HCT116 (cell line): ENCODE data around the gene GMPR2. TPM values are rescaled to one million over a fixed set of nuclear protein-coding genes. Genes with fewer than 3 reads are reported as not detected.

Experiments
- ATAC-seq: fragments of 200-7000 bp; cut with Tn5 transposase; 2 replicates; pipeline ENCODE4 v1.9.1; 2020; ENCODE audit warnings: mild to moderate bottlenecking, moderate library complexity
- BruUV-seq: library from RNA; stranded (reverse); fragments of 400-500 nt; replicated peaks from 2 replicates; lab custom pipeline; 2021; lab: Mats Ljungman, UMichigan
- CTCF ChIA-PET: fragments of 300-600 bp; sonication (Branson Sonifier 250); formaldehyde crosslinking; loops from one replicate; lab custom pipeline; 2021; ENCODE audit warnings: antibody characterized with exemption; lab: Charles Lee
- POLR2A ChIA-PET: fragments of 300-600, 350-600 bp; sonication (Branson Sonifier 250); formaldehyde crosslinking; loops from one replicate; lab custom pipeline; 2021; ENCODE audit warnings: antibody characterized with exemption; lab: Charles Lee
- RAD21 ChIA-PET, 2 experiments: fragments of 300-600 bp; sonication (Branson Sonifier 250); formaldehyde crosslinking; loops; one replicate each; lab custom pipeline; 2023; ENCODE audit warnings: low total read pairs in 2 of 2; ENCODE audit not compliant: uncharacterized antibody in 2 of 2, unreplicated experiment in 2 of 2, low non-redundant PET in 1 of 2; lab: Charles Lee
- DNase-seq: peaks from one replicate; pipeline ENCODE4 v3.0.0-alpha.2; 2010; ENCODE audit warnings: low read depth, low spot score
- H2AFZ ChIP-seq: fragments of 200-600 bp; shearing (Covaris generic), sonication (generic); 2 replicates; pipeline ENCODE4 v1.6.1; 2017; ENCODE audit warnings: low read depth, mixed run types, mixed read lengths, antibody characterized with exemption, low read length; ENCODE audit not compliant: poor library complexity, severe bottlenecking
- H3K27ac ChIP-seq: 2 replicates; pipeline ENCODE4 v1.5.1; 2012; ENCODE audit warnings: low read depth, low read length
- H3K27me3 ChIP-seq: fragments of 200-600 bp; sonication (generic); 2 replicates; pipeline ENCODE4 v1.6.1; 2016; ENCODE audit warnings: mixed run types, low read length, mixed read lengths; ENCODE audit not compliant: insufficient read depth
- H3K36me3 ChIP-seq, 2 experiments: fragments of 200-500 bp in 1 of 2; fragments of 200-600 bp in 1 of 2; sonication (Bioruptor generic) in 1 of 2; sonication (generic) in 1 of 2; 2 replicates each; pipeline versions ENCODE4 v1.5.1 to v1.6.1; 2014 to 2016; ENCODE audit warnings: low read length in 2 of 2, inconsistent platforms in 1 of 2, mixed read lengths in 1 of 2, mixed run types in 1 of 2; ENCODE audit not compliant: insufficient read depth in 2 of 2, control insufficient read depth in 1 of 2
- H3K4me1 ChIP-seq, 2 experiments: fragments of 200-600 bp in 1 of 2; sonication (generic) in 1 of 2; 2 replicates each; pipeline versions ENCODE4 v1.5.1 to v1.6.1; 2012 to 2017; ENCODE audit warnings: low read length in 2 of 2, inconsistent platforms in 1 of 2, mild to moderate bottlenecking in 1 of 2, mixed read lengths in 1 of 2, mixed run types in 1 of 2, moderate library complexity in 1 of 2; ENCODE audit not compliant: insufficient read depth in 2 of 2, control insufficient read depth in 1 of 2
- H3K4me2 ChIP-seq: fragments of 200-600 bp; sonication (generic); 2 replicates; pipeline ENCODE4 v1.6.1; 2017; ENCODE audit warnings: mixed run types, low read length, mixed read lengths
- H3K4me3 ChIP-seq, 2 experiments: fragments of 200-600 bp in 1 of 2; sonication (generic) in 1 of 2; replicated peaks in 1 of 2; 2 replicates each; pipeline ENCODE4 v1.5.1; 2011 to 2016; ENCODE audit warnings: low read length in 2 of 2, control low read depth in 1 of 2, low read depth in 1 of 2, mild to moderate bottlenecking in 1 of 2, mixed read lengths in 1 of 2, mixed run types in 1 of 2
- H3K79me2 ChIP-seq: fragments of 200-600 bp; sonication (generic); 2 replicates; pipeline ENCODE4 v1.6.1; 2017; ENCODE audit warnings: mild to moderate bottlenecking, mixed run types, low read length, moderate library complexity, mixed read lengths; ENCODE audit not compliant: insufficient read depth
- H3K9ac ChIP-seq: fragments of 200-600 bp; sonication (generic); 2 replicates; pipeline ENCODE4 v1.6.1; 2016; ENCODE audit warnings: low read length, mixed read lengths
- H3K9me2 ChIP-seq: fragments of 200-600 bp; sonication (generic), shearing (Covaris generic); 2 replicates; pipeline ENCODE4 v1.6.1; 2017; ENCODE audit warnings: mixed run types, mild to moderate bottlenecking, moderate library complexity; ENCODE audit not compliant: insufficient read depth
- H3K9me3 ChIP-seq, 2 experiments: fragments of 200-500 bp in 1 of 2; fragments of 200-600 bp in 1 of 2; sonication (Bioruptor generic) in 1 of 2; sonication (generic) in 1 of 2; 2 replicates each; pipeline ENCODE4 v1.6.1; 2014 to 2017; ENCODE audit warnings: low read length in 2 of 2, mixed read lengths in 2 of 2, inconsistent platforms in 1 of 2, low read depth in 1 of 2, mild to moderate bottlenecking in 1 of 2, mixed run types in 1 of 2, moderate library complexity in 1 of 2; ENCODE audit not compliant: control insufficient read depth in 1 of 2, insufficient read depth in 1 of 2
- H4K20me1 ChIP-seq: fragments of 200-600 bp; sonication (generic), shearing (Covaris generic); 2 replicates; pipeline ENCODE4 v1.6.1; 2017; ENCODE audit warnings: mixed run types, mild to moderate bottlenecking, moderate library complexity; ENCODE audit not compliant: insufficient read depth
- ATF3 ChIP-seq: IDR thresholded peaks from 2 replicates; pipeline ENCODE4 v1.6.1; 2012
- CBX3 ChIP-seq: IDR thresholded peaks from 2 replicates; pipeline ENCODE4 v1.6.1; 2012; ENCODE audit warnings: low read depth
- CTCF ChIP-seq, 3 experiments: fragments of 200-600 bp in 1 of 3; sonication (generic) in 1 of 3; IDR thresholded peaks in 2 of 3; conservative IDR thresholded peaks in 1 of 3; 2 replicates each; pipeline ENCODE4 v1.5.1; 2012 to 2017; ENCODE audit warnings: low read depth in 2 of 3, low read length in 2 of 3, antibody characterized with exemption in 1 of 3, borderline replicate concordance in 1 of 3, control low read depth in 1 of 3, mild to moderate bottlenecking in 1 of 3, mixed read lengths in 1 of 3, mixed run types in 1 of 3, moderate library complexity in 1 of 3; ENCODE audit not compliant: insufficient read depth in 1 of 3
- EGR1 ChIP-seq: IDR thresholded peaks from 2 replicates; pipeline ENCODE4 v1.6.1; 2012; ENCODE audit warnings: low read depth
- ELF1 ChIP-seq: IDR thresholded peaks from 2 replicates; pipeline ENCODE4 v1.6.1; 2012; ENCODE audit warnings: low read depth, borderline replicate concordance
- EZH2 ChIP-seq: fragments of 200-600 bp; sonication (generic); IDR thresholded peaks from 2 replicates; pipeline ENCODE4 v1.6.1; 2017; ENCODE audit warnings: antibody characterized with exemption, mixed run types
- EZH2phosphoT487 ChIP-seq: fragments of 200-600 bp; IDR thresholded peaks from 2 replicates; pipeline ENCODE4 v1.6.1; 2018; ENCODE audit warnings: antibody characterized with exemption, borderline replicate concordance
- FOSL1 ChIP-seq: IDR thresholded peaks from 2 replicates; pipeline ENCODE4 v1.6.1; 2012; ENCODE audit warnings: low read depth
- POLR2A ChIP-seq: IDR thresholded peaks from 2 replicates; pipeline ENCODE4 v1.7.0; 2011; ENCODE audit warnings: borderline replicate concordance; ENCODE audit not compliant: insufficient read depth, insufficient read length; ENCODE audit errors: extremely low read depth
- POLR2AphosphoS5 ChIP-seq: IDR thresholded peaks from 2 replicates; pipeline ENCODE4 v1.6.1; 2011; ENCODE audit warnings: mild to moderate bottlenecking, low read depth, low read length, moderate library complexity
- REST ChIP-seq: IDR thresholded peaks from 2 replicates; pipeline ENCODE4 v1.6.1; 2012; ENCODE audit warnings: low read depth
- SIN3A ChIP-seq: IDR thresholded peaks from 2 replicates; pipeline ENCODE4 v1.6.1; 2012; ENCODE audit warnings: low read depth
- SP1 ChIP-seq: IDR thresholded peaks from 2 replicates; pipeline ENCODE4 v1.6.1; 2012; ENCODE audit warnings: low read depth
- TCF7L2 ChIP-seq: IDR thresholded peaks from 2 replicates; pipeline ENCODE4 v1.7.0; 2011; ENCODE audit warnings: borderline replicate concordance, inconsistent platforms; ENCODE audit not compliant: insufficient read depth, insufficient read length; ENCODE audit errors: extremely low read depth
- YY1 ChIP-seq: IDR thresholded peaks from 2 replicates; pipeline ENCODE4 v1.6.1; 2011; ENCODE audit warnings: low read length, low read depth, moderate library complexity, mild to moderate bottlenecking; ENCODE audit not compliant: insufficient replicate concordance; ENCODE audit errors: extremely low read depth
- ZBTB33 ChIP-seq: IDR thresholded peaks from 2 replicates; pipeline ENCODE4 v1.6.1; 2011; ENCODE audit warnings: mild to moderate bottlenecking, low read length, moderate library complexity; ENCODE audit not compliant: insufficient replicate concordance; ENCODE audit errors: extremely low read depth
- ZFX ChIP-seq: fragments of 450-650 bp; IDR thresholded peaks from 2 replicates; pipeline ENCODE4 v1.6.1; 2017
- ZNF274 ChIP-seq: fragments of 200-500 bp; sonication (Bioruptor generic); IDR thresholded peaks from 2 replicates; pipeline ENCODE4 v1.6.1; 2014; ENCODE audit warnings: mild to moderate bottlenecking, low read depth, low read length, inconsistent platforms
- intact Hi-C: fragments of 100-400 bp; cut with micrococcal nuclease; formaldehyde crosslinking; loops from 2 replicates; pipeline ENCODE4 v1.10.0; 2022
- total RNA-seq: library from RNA; stranded (reverse); gene quantifications from one replicate; pipeline ENCODE4 v1.2.1, GENCODE V29; 2021; ENCODE audit not compliant: unreplicated experiment

The GMPR2 gene
- total RNA-seq, 1 experiment from 2014 or later, result 66.9 TPM

GRCh38 chr14:24197056-24197450 lies 35.7 kb upstream of the GMPR2 start:
- DNase-seq (no peak), ATAC-seq (no peak)
- Histone ChIP-seq H3K9me2 (no peaks in the 10 kb centered on the region), H3K4me1 (peaks cover 14 to 26% of the 10 kb centered on the region in 2 experiments), H3K27me3 (no peaks in the 10 kb centered on the region), H3K9me3 (peaks cover 0 to 5% of the 10 kb centered on the region in 2 experiments; a peak in 1 of 4 replicates), H3K4me3 (no peak overlapping the region), H3K79me2 (peaks cover 30% of the 10 kb centered on the region), H3K9ac (no peak overlapping the region), H3K36me3 (peaks cover 6 to 18% of the 10 kb centered on the region in 2 experiments; a peak in 3 of 4 replicates), H2AFZ (no peak overlapping the region), H3K27ac (peak overlapping the region; percentile 30; the same call in 1 of the 2 replicates), H4K20me1 (no peaks in the 10 kb centered on the region), H3K4me2 (peak overlapping the region; percentile 84; the same call in 1 of the 2 replicates)
- CTCF ChIA-PET, result no interaction called here
- TF ChIP-seq ZFX (no peak), SIN3A (no peak), CTCF (IDR thresholded peaks at IDR 0.05 in 2 of 3, conservative IDR thresholded peaks at IDR 0.05 in 1 of 3; ENCODE audit: borderline replicate concordance in 1 of 3, insufficient read depth in 1 of 3, low read depth in 2 of 3, low read length in 2 of 3) (no peak), TCF7L2 (no peak), EGR1 (no peak), ZBTB33 (no peak), FOSL1 (no peak), CBX3 (no peak), ATF3 (no peak), ELF1 (no peak), SP1 (no peak), POLR2AphosphoS5 (no peak), EZH2phosphoT487 (no peak), ZNF274 (no peak), REST (no peak), YY1 (no peak), EZH2 (no peak), POLR2A (no peak)
- POLR2A ChIA-PET, result no interaction called here
- no TSS peak for BruUV-seq
- intact Hi-C loops, result no loop called here
- RAD21 ChIA-PET, result no interaction called here
